HG03575 (cell line): ENCODE measurements around the gene CBLN3.

ENCODE experiments used
- ATAC-seq: cut with Tn5 transposase; IDR thresholded peaks from one replicate; pipeline ENCODE4 v1.9.1; 2021; ENCODE audit not compliant: unreplicated experiment, insufficient number of reproducible peaks, low FRiP score; ENCODE audit errors: extremely low read depth

CBLN3 gene

DNA sequence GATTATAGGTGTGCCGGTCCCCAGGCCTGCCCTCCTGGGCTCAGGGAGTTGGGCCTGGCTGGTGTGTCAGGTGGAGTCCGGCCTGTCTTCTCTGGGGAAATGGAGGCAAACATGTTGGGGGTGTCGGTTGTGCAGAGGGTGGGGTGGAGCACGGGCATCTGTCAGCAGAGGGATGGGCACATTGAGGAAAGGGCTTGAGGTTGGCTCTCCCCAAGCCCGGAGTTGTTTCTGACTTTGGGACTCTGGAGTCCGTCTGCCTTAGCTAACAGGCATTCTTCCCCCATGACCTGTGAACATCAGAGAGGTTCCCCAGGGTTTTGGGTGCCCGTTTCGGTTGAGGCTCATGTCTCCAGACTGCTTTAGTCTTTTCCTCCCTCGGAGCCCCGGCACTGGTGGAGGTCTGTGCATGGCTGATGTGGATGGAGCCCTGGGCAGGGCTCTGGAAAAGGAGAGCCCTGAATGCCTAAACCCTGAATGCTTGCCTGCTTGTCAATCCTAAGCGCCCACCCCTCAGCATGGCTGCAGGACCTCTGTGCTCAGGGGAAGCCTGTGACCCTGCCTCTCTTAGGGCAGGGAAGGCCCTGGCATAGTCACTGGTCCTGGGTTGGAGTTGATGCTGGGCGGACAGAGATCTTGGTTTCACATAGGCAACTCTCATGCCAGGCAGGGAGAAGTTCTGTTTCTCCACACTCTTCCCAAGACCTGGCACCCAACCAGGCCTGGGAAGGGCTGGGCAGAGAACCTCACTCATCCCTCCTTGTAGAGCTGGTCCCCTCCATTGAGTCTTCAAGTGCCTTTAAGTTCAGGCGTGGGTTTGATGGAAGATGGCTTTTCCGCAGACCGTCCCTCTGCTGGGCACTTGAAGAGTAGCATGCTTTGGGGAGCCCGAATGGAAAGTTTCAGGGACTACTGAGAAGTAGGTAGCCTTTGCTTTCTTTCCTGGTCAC is 17.8 kb downstream of the CBLN3 start:
- ATAC-seq: no peak

DNA sequence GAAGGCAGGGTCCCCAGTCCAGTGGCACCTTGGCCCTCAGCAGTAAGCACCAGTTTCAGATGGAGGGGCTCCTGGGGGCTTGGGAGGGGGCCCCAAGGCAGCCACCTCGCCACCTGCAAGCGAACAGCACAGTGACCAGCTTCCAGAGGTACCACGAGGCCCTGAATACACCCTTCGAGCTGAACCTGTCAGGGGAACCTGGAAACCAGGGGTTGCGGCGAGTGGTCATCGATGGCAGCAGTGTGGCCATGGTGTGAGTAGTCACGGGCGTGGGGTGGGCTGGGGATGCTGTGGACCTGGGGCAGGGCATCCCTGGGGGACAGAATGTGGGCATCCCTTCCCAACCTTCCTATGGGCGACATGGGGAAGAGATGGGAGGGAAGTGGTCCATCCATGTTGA is 19.5 kb downstream of the CBLN3 start:
- no peak for ATAC-seq

DNA sequence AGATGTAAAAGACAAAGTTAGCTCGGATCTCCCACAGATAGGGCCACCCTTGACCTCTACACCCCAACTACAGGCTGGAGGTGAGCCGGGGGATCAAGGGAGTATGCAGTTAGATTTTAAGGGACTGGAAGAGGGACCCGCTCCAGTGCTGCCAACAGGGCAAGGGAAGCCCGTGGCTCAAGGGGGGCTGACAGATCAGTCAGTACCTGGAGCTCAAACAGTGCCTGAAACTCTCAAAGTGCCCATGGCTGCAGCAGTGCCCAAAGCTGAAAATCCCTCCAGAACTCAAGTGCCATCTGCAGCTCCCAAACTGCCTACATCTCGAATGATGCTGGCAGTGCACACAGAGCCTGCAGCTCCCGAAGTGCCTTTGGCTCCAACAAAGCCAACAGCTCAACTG is 20.3 kb downstream of the CBLN3 start:
- ATAC-seq: no peak

DNA sequence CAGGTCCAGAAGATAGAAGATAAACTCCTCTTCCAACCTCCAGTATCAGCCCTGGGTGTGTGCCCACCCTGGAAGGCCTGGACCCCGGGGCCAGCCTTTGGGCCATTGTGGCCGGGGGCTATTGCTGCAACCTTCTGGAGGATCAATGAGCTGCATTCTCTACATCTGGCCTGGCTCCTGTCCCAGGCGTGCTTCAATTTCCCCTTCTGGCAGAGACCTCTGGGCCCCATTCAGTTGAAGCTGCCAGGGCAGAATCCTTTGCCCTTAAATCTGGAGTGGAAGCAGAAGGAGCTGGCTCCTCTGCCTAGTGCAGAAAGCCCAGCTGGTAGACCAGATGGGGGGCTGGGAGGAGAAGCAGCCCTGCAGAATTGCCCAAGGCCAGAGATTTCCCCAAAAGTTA is 20.7 kb downstream of the CBLN3 start:
- ATAC-seq: no peak

DNA sequence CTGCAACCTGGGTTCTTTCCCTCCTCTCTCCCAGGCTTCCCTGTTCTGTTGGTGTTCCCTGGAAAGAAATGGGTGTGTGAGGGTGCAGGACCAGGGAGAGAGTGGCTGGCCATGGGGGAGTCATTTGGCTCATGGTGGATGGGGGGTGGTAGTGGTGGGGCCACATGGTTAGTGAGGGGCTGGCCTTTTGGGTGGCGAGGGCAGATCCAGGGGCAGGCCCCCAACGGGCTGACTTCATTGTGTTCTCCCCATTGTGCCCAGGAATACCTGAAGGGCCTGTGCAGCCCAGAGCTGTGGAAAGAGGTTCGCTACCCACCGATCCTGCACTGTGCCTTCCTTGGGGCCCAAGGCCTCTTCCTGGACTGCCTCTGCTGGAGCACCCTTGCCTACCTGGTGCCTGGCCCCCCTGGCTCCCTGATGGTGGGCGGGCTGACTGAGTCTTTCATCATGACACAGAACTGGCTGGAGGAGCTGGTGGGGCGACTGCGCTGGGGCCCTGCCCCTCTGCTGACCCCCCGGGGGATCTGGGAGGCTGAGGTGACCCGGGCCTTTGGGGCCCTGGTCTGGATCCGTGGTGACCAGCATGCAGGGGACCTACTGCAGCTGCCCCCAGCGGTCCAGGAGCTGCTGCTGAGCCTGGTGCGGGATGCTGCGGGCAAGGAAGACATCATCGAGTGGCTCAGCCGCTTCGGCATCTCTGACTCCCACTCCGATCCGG is 21.7 kb downstream of the CBLN3 start:
- ATAC-seq: no peak

DNA sequence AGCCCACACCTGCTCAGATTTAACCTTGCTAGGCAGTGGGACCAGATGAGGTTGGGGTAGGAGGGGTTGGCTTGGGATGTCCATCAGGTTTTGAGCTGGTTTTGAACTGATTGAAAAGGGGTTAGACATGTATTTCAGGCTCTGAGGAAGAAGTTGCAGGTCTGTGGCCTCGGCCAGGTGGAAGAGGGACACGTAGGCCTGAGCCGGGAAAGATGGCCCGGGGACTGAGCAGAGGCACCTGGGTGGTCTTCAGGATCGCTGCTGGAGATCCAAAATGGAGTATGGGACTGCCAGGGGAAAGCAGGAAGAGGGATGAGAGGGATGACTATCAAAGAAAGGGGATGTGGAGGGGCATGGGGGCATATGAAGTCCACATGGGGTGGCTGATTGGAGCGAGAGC is 23.1 kb downstream of the CBLN3 start:
- ATAC-seq: no peak

DNA sequence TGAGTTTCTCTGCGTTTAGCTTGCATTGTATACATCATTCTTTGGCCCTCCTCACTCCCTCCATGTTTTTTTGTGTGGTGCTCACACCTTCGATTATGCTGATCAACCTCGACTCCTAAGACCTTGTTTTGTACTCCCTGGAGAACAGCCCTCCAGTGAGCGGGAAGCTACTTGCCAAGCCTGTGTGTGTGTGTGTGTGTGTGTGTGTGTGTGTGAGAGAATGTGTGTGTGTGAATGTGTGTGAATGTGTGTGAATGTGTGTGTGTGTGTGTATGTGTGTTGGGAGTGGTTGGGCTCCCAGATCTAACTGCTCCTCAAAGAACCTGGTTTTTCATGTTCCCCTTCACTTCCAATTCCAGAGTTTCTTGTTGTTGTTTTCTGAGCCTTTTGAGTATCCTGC is 24.7 kb downstream of the CBLN3 start:
- no peak for ATAC-seq

DNA sequence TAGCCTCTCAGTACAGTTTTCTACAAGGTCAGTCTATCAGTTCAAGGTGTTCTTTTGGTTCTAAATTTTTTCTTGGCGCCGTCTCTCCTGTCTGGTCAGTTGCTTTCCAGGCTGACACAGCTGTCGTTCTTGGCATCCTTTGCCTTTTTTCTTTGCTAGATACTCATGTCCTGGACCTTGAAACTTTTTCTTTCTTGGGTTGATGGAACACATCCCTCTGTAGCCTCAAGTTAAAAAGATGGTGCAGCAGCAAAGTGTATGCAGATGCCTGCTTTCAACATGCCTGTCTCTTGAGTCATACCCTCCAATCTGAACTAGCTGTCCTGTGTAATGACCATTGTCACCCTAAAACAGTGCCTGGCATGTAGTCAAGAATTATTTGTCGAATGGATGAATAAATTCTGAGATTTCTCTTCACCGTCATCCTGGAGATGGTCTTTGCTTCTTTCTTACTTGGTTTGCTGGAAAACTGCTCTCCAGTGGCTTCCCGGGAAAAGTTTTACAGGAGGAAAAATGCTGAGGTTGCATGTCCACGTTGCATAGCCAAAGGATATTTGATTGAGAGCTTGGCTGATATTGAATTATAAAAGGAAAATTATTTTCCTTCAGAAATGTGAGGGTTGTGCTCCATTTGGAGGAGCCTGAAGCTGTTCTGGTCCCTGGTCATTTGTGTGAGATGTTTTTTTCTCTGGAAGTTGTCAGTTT is 26.0 kb downstream of the CBLN3 start:
- ATAC-seq: no peak

DNA sequence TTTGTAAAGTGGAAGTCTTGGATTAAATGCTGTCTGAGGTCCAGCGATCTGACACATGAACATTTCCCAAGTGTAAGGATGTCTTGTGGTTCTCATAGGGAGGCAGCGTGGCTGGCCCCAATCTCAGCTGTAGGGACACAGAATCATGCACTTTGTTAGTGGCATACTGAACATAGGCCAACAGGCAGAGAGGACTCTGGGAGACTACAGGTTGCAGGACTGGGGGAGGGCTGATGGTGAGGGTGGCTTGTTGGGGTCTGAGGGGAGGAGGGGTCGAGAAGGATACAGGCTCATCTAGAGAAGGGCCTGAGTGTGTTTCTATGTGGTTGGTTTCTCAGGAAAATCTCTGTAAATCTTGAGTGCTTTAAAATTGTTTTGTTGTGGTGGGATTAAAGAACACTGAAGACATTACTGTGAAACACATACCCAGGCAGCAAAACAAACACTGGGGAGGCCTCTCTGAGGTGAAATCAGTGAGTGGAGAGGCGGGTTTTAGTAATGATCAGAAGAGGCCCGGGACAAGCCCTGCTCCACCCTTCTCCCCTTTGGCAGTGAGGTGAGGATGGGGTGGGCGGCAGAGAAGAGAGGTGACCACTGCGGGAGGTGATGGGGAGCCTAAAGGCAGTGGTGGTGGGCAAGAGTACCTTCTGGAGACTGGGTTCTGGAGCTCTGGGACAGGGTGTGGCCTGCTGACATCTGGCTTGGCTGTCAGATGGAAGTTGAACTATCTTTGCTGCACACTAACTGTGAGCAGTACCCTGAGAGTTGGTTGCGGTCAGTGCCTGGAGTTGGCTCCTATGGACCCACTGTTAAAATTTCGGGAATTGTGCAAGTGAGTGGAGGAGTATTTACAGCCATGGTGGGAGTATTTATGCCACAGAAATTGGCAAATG is 27.4 kb downstream of the CBLN3 start:
- ATAC-seq: no peak

DNA sequence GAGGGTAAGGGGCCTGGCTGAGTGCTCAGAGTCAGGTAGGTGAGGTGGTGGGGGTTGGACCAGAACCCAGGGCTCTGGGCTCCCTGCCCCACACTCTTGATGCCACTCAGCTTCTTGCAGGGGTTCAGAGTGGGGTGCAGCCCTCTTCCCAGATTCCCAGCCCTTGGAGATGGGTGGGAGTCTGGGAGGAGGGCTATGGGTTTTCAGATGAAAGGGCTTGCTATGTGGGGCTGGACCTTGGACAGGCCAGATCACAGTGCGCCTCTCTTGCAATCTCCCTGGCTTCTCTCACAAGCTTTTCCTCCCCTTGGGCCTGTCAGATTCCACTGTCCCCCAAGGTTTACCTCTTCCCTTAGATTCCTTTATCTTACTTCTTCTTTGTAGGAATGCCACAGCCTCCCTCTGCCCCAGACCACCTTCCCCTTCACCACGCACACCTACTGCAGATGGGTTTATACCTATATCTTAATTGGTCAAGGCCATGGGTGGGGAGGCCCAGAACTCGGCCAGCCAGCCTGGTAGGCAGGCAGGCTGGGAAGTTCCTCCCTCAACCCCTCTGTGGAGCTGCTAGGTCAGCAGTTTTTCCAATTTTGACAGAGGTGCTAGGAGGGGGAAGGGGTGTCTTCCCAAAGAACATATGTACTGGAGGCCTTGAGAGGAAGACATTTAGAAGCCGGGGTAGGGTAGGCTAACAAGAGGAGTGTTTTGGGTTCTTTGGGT is 29.3 kb downstream of the CBLN3 start:
- no peak for ATAC-seq

DNA sequence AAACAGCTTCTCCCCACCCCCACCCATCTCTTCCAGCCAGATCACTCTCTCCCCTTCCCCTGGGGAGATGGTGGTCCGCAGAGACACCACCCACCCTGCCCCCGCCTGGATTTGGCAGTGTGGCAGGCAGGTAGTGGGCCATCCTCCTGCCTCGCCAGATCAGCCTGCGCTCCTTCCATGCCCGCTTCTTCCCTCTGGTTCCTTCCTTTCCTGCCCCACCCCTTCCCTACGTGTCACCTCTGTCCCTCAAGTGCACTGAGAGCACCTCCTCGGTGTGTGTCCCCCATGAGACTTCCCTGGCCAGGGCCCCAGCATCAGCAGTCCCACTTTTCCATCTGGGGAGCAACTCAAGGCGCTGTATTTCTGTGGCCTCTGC is 30.0 kb downstream of the CBLN3 start:
- no peak for ATAC-seq

DNA sequence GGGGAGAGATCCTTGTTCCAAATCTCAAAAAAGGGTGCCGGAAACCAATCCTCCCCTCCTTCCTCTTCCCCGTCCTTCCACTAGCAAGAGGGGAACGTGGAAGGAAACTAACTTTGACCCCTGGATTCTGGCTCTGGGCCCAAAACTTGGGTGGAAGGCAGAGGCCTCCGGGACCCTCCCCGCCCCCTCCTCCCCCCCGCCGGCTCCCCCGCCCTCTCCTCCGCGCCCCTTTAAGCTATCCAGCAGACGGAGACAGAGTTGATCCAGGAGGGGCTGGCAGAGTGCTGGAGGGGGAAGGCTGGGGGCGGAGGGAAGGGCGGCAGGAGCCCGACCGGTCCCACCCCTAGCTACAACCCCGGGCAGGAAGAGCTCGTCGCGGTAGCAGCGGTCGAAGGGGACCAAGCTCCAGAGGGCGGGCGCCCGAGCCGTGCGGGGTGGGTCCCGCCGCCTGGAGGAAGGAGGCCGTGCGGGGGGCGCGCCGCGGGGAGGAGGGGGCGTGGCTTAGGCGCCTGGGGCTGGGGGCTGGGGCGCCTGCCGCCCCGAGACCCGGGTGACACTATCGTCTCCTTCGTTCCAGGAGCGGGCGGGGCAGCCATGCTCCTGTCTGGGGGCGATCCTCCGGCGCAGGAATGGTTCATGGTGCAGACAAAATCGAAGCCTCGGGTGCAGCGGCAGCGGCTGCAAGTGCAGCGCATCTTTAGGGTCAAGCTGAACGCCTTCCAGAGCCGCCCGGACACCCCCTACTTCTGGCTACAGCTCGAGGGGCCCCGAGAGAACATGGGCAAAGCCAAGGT is 30.6 kb downstream of the CBLN3 start, which contains the start of gene NYNRIN:
Gene NYNRIN, plus strand, starts transcription at position 351 of the 794 bp plus-strand sequence. Its CDS starts 244 bp downstream, at position 595.
- no peak for ATAC-seq

DNA sequence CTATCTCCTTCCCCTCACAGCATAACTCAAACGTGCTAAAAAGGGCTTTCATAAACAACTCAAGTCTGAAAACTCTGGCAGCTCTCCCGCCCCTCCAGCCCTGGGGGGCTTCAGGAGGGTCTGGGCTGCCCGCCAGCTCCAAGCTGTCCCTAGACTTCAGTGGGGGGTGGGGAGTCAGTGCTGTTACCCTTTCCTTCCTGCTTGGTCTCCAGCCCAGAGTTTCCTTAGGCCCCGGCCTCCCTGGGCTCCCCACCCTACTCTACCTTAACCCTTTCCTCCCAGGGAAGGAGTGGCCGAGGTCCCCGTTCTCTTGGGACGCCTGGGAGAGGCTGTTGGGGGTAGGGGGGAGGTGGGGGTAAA is 31.2 kb downstream of the CBLN3 start:
- no peak for ATAC-seq

DNA sequence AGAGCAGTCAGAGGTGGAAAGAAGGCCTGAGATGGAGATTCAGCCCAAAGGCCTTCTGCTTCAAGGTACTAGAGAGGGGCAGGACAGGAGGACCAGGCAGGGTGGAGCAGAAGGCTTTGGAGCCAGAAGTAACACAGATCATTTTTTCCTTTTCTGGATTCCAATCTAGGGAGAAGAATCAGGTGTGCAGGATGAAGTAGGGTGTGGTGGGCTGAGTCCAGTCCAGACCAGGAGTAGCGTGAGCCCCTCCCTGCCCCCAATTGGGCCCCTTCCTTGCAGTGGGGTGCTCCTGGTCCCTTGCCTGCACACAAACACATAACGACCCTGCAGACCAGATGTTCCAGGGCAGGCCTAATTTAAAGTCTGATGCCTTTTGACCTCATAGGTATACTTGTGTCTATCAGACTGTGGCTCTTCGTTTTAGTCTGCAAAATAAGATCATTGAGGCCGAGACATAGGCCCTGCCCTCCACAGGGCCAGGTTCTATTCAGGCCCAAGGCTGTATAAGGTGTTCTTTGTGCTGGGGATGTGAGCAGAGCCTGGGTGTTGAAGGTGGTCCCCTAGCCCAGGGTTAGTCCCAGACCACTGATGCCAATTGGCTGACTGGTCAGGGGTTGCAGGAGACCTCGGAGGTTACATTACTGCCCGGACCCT is 31.7 kb downstream of the CBLN3 start:
- no peak for ATAC-seq

DNA sequence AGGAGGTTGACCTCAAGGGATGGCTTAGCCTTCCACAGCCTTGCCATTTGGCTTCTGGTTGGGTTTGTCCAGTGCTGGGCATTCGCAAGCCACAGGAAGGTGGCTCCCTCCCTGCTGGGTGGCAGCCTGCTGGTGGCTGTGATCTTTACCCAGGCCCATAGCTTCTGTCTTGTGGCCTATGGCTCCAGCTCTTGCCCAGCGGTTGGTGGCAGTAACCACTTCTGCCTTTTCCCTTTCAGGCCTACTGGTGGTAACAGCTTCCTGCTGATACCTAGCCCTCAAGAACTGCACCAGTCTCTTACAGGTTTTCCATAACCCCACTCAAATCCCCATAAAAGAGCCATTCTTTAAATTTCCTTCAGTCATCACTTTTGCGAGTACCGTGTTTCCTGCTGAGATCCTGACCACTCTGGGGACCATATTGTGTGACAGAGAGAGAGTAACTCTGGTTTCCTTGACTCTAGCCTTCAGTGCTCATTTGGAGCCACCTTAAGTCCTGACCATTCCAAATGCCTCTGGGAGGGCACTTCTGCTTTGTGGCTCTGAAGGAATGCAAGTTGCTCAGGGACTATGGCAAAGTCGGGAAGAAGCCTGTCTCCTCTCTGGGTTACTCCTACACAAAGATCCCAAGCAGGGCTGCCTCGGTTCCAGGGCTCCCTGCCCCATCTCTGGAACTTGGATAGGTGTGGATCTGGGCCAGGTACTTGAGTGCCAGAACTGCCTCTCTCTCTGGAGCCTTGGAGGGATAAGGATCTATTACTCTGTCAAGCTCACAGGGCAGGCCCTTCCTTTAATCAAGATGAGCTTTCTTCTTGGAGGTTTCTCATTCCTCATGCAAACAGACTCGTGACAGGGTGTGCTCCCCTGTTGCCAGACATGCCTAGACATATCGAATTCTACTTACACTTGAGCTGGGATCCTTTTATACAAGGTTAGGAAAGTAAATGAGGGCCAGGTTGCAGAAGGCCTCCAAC is 33.6 kb downstream of the CBLN3 start:
- no peak for ATAC-seq

DNA sequence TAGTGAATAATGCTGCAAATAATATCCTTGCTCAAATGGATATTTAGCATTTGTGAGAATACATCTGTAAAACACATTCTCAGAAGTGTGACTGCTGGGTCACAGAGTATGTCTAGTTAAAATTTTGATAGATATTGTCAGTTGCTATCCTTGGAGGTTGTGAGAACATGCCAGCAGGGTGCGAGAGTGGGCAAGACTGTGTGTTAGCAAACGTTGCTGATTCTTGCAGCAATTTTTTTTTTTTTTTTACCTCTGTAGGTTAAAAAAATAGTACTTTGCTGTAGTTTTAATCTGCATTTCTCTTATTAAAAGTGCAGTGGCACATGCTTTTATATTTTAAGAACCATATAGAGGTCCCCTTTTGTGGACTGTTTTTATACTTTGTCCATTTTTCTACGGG is 35.2 kb downstream of the CBLN3 start:
- ATAC-seq: no peak
